IMR-90 (cell line): ENCODE results near the gene CEACAM6.

Source experiments
- CEBPB ChIP-seq: IDR thresholded peaks from 2 replicates; pipeline ENCODE4 v1.6.1; 2012; ENCODE audit warnings: low read depth, low read length, improper control_type of control experiment
- MXI1 ChIP-seq: IDR thresholded peaks from 2 replicates; pipeline ENCODE4 v1.6.1; 2012; ENCODE audit warnings: low read depth, mild to moderate bottlenecking, low read length, moderate library complexity, borderline replicate concordance
- NFE2L2 ChIP-seq: fragments of 150-350 bp; IDR thresholded peaks from 2 replicates; pipeline ENCODE4 v1.6.1; 2016; ENCODE audit warnings: low read depth, mild to moderate bottlenecking, low read length
- POLR2A ChIP-seq: IDR thresholded peaks from 2 replicates; pipeline ENCODE4 v1.6.1; 2012; ENCODE audit warnings: mild to moderate bottlenecking, low read depth, low read length
- RAD21 ChIP-seq: IDR thresholded peaks from 2 replicates; pipeline ENCODE4 v1.6.1; 2012; ENCODE audit warnings: low read length, improper control_type of control experiment
- TF ChIP-seq, protein P1 (sequence below): conservative IDR thresholded peaks from 2 replicates; pipeline ENCODE4 v1.5.1; 2012; ENCODE audit warnings: mild to moderate bottlenecking, low read depth, low read length, improper control_type of control experiment
- TF ChIP-seq, protein P2 (sequence below): fragments of 150-350 bp; IDR thresholded peaks from 2 replicates; pipeline ENCODE4 v1.6.1; 2016; ENCODE audit warnings: low read depth, mild to moderate bottlenecking, low read length, moderate library complexity, borderline replicate concordance
- TF ChIP-seq, protein P3 (sequence below): fragments of 150-350 bp; IDR thresholded peaks from 2 replicates; pipeline ENCODE4 v1.6.1; 2017; ENCODE audit warnings: mild to moderate bottlenecking, antibody characterized with exemption, low read length, low read depth

DNA sequence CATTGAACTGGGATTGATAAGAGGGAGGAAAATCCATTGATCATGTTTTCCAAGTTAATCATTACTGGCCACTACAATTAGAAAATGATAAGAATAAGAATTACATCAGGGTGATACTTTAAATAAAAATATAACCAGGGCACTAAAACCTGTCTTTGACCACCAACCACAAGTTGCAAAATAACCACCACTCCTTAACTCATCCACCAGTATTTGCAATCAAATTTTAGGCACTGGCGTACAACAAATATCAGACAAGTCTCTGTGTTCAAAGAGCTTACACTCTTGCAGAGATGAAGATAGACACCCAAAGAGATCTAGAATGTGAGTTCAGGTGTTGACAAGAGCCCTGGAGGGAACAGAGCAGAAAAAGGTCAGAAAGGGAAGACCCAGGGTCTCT lies 41.6 kb downstream of the CEACAM6 start:
- TF ChIP-seq RAD21 (no peak), POLR2A (no peak), NFE2L2 (no peak), CEBPB (no peak), MXI1 (no peak)
- TF ChIP-seq, protein P1, sequence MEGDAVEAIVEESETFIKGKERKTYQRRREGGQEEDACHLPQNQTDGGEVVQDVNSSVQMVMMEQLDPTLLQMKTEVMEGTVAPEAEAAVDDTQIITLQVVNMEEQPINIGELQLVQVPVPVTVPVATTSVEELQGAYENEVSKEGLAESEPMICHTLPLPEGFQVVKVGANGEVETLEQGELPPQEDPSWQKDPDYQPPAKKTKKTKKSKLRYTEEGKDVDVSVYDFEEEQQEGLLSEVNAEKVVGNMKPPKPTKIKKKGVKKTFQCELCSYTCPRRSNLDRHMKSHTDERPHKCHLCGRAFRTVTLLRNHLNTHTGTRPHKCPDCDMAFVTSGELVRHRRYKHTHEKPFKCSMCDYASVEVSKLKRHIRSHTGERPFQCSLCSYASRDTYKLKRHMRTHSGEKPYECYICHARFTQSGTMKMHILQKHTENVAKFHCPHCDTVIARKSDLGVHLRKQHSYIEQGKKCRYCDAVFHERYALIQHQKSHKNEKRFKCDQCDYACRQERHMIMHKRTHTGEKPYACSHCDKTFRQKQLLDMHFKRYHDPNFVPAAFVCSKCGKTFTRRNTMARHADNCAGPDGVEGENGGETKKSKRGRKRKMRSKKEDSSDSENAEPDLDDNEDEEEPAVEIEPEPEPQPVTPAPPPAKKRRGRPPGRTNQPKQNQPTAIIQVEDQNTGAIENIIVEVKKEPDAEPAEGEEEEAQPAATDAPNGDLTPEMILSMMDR: no peak
- TF ChIP-seq, protein P2, sequence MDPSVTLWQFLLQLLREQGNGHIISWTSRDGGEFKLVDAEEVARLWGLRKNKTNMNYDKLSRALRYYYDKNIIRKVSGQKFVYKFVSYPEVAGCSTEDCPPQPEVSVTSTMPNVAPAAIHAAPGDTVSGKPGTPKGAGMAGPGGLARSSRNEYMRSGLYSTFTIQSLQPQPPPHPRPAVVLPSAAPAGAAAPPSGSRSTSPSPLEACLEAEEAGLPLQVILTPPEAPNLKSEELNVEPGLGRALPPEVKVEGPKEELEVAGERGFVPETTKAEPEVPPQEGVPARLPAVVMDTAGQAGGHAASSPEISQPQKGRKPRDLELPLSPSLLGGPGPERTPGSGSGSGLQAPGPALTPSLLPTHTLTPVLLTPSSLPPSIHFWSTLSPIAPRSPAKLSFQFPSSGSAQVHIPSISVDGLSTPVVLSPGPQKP: no peak
- TF ChIP-seq, protein P3, sequence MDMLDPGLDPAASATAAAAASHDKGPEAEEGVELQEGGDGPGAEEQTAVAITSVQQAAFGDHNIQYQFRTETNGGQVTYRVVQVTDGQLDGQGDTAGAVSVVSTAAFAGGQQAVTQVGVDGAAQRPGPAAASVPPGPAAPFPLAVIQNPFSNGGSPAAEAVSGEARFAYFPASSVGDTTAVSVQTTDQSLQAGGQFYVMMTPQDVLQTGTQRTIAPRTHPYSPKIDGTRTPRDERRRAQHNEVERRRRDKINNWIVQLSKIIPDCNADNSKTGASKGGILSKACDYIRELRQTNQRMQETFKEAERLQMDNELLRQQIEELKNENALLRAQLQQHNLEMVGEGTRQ: no peak
